ENCODE measurements around the gene GLI2. TPM values are rescaled to one million over a fixed set of nuclear protein-coding genes. Genes with fewer than 3 reads are reported as not detected.
A peak's percentile ranks its signal among the peaks of the same experiment; 100 is the strongest.

The GLI2 gene
- total and polyA plus RNA-seq, 4 experiments from 2014 or later: not detected

DNA sequence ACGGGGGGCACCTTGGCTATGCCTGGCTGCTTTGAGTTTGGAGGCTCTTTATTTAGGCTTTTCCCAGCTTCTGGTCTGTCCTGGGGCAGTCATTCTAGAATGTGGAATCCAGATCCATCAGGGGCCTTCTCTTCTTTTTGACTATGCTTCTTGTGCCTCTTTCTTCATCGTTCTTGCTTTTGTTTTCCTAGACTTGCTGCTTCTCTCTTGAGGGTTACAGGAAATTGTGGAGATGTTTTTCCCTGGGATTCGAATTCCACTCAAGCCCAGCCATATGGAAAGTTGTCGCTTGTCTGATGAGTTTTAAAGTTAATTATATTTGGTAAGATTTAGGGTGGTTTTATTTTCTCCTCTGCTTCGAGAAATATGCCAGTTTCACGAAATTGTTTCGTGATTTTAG lies 2.4 kb downstream of the GLI2 start:
- Mint-ChIP-seq H3K4me1 (peaks cover 0 to 14% (median 5%) of the 10 kb centered on the region in 4 donors), H3K4me3 (peak overlapping the region in 2 of 8 donors; percentile 22 to 26), H3K36me3 (no peaks in the 10 kb centered on the region), H3K27me3 (peaks cover 44 to 50% of the 10 kb centered on the region in 2 donors), H3K27ac (no peak overlapping the region), H3K9me3 (peaks cover 0 to 4% (median 0%) of the 10 kb centered on the region in 8 donors)
- no peak overlapping the region for H3K4me3 ChIP-seq (ENCODE audit: low read length in 2 of 2)
- POLR2A ChIA-PET (ENCODE audit: partially characterized antibody): no interaction called here
- intact Hi-C loops (cut with micrococcal nuclease): no loop called here
- no peaks in the 10 kb centered on the region for H3K36me3 ChIP-seq (ENCODE audit: insufficient read depth, low read length)
- no peaks in the 10 kb centered on the region for H3K9me3 ChIP-seq (ENCODE audit: control insufficient read depth in 1 of 2, low read length in 2 of 2)
- H3K27ac ChIP-seq (ENCODE audit: low read depth, low read length): no peak overlapping the region
- H3K4me1 ChIP-seq (ENCODE audit: insufficient read depth, low read length): no peaks in the 10 kb centered on the region
- DNase-seq: no peak
- peaks cover 26% of the 10 kb centered on the region for H3K27me3 ChIP-seq (ENCODE audit: insufficient read depth, low read length)
- CTCF ChIA-PET (ENCODE audit: partially characterized antibody): no interaction called here

DNA sequence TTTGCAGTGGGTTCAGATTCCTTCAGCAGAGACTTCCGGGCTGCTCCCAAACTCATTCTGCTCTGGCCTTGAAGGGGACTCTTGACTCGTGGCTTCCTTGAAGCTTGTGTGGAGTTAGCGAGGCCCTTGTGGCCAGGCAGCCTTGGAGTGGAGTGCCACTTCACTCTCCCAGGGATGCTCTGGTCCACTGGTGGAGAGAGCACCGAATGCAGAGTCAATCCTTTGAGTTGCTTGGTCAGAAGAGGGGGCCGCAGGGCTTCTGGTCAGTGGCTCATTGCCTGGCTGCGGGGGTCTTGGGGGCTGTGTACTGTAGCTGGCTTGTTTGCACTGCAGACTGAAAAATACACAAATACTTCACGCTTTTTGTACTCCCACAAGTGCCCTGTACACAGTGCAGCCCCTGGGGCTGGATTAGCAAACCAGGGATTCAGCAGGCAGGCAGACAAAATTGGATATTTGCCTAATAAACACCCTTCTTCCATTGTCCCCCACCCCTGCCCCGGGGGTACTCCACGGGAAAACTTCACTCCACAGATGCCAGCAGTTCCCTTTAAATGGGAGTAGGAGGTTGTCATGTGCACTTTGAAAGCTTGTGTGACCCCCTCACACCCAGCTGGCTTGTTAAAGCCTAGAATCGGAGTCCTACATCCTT lies 3.2 kb downstream of the GLI2 start:
- H3K27me3 Mint-ChIP-seq: peaks cover 42 to 45% of the 10 kb centered on the region in 2 donors
- no peaks in the 10 kb centered on the region for H3K4me1 ChIP-seq (ENCODE audit: insufficient read depth, low read length)
- H3K27ac Mint-ChIP-seq: no peak overlapping the region
- H3K9me3 ChIP-seq (ENCODE audit: control insufficient read depth in 1 of 2, low read length in 2 of 2): no peaks in the 10 kb centered on the region
- POLR2A ChIA-PET (ENCODE audit: partially characterized antibody): no interaction called here
- peaks cover 0 to 14% (median 5%) of the 10 kb centered on the region in 4 donors for H3K4me1 Mint-ChIP-seq
- H3K4me3 ChIP-seq (ENCODE audit: low read length in 2 of 2): no peak overlapping the region
- H3K36me3 Mint-ChIP-seq: no peaks in the 10 kb centered on the region
- intact Hi-C loops (cut with micrococcal nuclease): no loop called here
- no peak for DNase-seq
- peaks cover 0 to 4% (median 0%) of the 10 kb centered on the region in 8 donors for H3K9me3 Mint-ChIP-seq
- no peaks in the 10 kb centered on the region for H3K36me3 ChIP-seq (ENCODE audit: insufficient read depth, low read length)
- CTCF ChIA-PET (ENCODE audit: partially characterized antibody): no interaction called here
- H3K27me3 ChIP-seq (ENCODE audit: insufficient read depth, low read length): peaks cover 29% of the 10 kb centered on the region
- no peak overlapping the region for H3K27ac ChIP-seq (ENCODE audit: low read depth, low read length)
- no peak overlapping the region for H3K4me3 Mint-ChIP-seq

DNA sequence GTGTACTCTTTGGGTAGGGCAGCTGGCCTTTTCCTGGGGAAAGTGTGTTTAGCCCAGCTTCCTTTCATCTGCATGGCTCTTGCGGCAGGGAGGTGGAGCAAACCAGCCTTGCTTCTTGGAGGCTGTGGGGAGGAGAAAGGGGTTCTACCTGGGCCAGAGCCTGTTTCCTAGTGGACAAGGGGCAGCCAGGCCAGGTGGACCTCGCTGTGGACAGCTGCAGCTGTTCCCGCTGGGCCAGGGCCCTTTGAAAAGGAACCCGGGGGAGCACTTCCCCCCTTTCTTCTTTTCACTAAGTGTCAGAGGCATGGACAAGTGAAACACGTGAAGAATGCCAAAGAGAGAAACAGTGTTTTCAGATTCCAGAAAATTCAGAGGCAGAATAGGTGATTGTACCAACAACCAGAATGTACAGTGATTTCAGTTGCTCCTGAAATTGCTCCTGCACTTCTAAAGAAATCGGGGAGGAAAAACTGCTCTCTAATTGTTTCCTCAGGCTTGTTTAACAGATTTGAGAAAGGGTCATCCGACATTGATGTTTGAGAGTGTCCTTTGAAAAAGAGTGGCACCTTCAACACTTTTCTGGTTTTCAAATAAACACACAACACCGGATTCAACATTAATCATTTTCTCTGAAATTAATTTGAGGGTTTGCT lies 3.9 kb downstream of the GLI2 start:
- no peaks in the 10 kb centered on the region for H3K36me3 ChIP-seq (ENCODE audit: insufficient read depth, low read length)
- Mint-ChIP-seq H3K36me3 (no peaks in the 10 kb centered on the region), H3K27me3 (peaks cover 45 to 47% of the 10 kb centered on the region in 2 donors), H3K27ac (no peak overlapping the region), H3K9me3 (peaks cover 0 to 4% (median 0%) of the 10 kb centered on the region in 8 donors), H3K4me3 (no peak overlapping the region), H3K4me1 (peaks cover 0 to 14% (median 5%) of the 10 kb centered on the region in 4 donors)
- DNase-seq: no peak
- ChIA-PET CTCF (ENCODE audit: partially characterized antibody) (no interaction called here), POLR2A (ENCODE audit: partially characterized antibody) (no interaction called here)
- peaks cover 29% of the 10 kb centered on the region for H3K27me3 ChIP-seq (ENCODE audit: insufficient read depth, low read length)
- no peak overlapping the region for H3K4me3 ChIP-seq (ENCODE audit: low read length in 2 of 2)
- intact Hi-C loops (cut with micrococcal nuclease): no loop called here
- H3K4me1 ChIP-seq (ENCODE audit: insufficient read depth, low read length): no peaks in the 10 kb centered on the region
- H3K9me3 ChIP-seq (ENCODE audit: control insufficient read depth in 1 of 2, low read length in 2 of 2): no peaks in the 10 kb centered on the region
- H3K27ac ChIP-seq (ENCODE audit: low read depth, low read length): no peak overlapping the region

DNA sequence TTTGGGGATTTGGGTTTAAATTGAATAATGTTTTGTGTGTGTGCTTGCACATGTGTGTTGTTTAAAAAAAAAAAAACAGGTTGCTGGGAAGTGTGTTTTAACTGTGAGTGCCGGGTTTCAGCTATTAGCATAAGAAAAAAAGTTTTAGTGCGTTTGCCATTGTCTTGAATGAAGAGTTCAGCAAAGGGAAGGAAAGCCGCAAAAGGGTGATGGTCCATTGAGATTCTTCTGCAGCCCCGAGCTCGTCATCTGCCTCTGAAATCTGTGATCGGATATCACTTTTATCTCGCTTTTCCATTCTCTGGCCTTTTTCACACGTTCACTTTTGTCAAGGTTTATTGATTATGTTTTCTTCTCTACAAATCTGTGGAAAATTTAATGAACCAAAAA lies 4.7 kb downstream of the GLI2 start:
- intact Hi-C loops (cut with micrococcal nuclease): no loop called here
- Mint-ChIP-seq H3K27me3 (peaks cover 44 to 50% of the 10 kb centered on the region in 2 donors), H3K4me1 (peaks cover 0 to 14% (median 5%) of the 10 kb centered on the region in 4 donors), H3K4me3 (no peak overlapping the region), H3K9me3 (peaks cover 0 to 4% (median 0%) of the 10 kb centered on the region in 8 donors), H3K36me3 (no peaks in the 10 kb centered on the region), H3K27ac (no peak overlapping the region)
- peaks cover 29% of the 10 kb centered on the region for H3K27me3 ChIP-seq (ENCODE audit: insufficient read depth, low read length)
- no peak overlapping the region for H3K4me3 ChIP-seq (ENCODE audit: low read length in 2 of 2)
- no peaks in the 10 kb centered on the region for H3K9me3 ChIP-seq (ENCODE audit: control insufficient read depth in 1 of 2, low read length in 2 of 2)
- CTCF ChIA-PET (ENCODE audit: partially characterized antibody): no interaction called here
- no peaks in the 10 kb centered on the region for H3K4me1 ChIP-seq (ENCODE audit: insufficient read depth, low read length)
- no peak for DNase-seq
- POLR2A ChIA-PET (ENCODE audit: partially characterized antibody): no interaction called here
- H3K36me3 ChIP-seq (ENCODE audit: insufficient read depth, low read length): no peaks in the 10 kb centered on the region
- H3K27ac ChIP-seq (ENCODE audit: low read depth, low read length): no peak overlapping the region

DNA sequence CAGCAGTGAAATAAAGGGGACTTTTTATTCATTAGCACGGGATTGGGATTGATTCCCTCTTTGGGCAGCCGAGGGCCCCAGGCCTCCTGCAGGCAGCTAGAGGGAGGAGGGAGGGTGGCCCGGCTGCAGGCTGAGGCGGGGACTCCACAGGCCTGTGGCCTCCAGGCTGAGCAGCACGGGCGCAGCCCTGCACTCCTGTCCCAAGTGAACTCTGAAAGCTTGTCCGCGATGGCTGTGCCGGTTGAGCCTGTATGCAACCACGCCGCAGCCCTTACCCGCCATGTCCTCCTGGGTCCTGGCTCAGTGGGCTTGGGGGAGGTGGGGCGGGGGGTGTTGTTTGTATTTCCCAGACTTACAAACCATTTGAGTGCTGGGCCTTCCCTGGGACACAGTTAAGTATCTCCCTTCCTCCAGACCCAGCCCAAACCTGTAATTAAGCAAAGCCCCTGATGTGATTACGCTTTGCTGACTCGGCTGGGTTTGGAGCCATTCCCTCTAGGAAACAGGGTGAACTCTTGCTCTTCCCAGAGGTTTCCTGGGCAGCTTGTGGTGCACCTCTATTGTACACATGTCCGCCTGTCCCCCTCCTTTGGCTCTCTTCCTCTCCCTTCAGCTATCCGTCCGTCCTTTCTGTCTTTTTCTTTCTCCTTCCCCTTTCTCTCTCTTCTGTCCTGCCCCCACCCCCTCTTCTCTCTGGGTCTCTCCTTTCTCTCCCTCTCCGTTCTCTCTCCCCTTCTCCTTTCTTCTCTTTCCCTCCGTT lies 5.3 kb downstream of the GLI2 start:
- POLR2A ChIA-PET (ENCODE audit: partially characterized antibody): no interaction called here
- no peak overlapping the region for H3K27ac ChIP-seq (ENCODE audit: low read depth, low read length)

DNA sequence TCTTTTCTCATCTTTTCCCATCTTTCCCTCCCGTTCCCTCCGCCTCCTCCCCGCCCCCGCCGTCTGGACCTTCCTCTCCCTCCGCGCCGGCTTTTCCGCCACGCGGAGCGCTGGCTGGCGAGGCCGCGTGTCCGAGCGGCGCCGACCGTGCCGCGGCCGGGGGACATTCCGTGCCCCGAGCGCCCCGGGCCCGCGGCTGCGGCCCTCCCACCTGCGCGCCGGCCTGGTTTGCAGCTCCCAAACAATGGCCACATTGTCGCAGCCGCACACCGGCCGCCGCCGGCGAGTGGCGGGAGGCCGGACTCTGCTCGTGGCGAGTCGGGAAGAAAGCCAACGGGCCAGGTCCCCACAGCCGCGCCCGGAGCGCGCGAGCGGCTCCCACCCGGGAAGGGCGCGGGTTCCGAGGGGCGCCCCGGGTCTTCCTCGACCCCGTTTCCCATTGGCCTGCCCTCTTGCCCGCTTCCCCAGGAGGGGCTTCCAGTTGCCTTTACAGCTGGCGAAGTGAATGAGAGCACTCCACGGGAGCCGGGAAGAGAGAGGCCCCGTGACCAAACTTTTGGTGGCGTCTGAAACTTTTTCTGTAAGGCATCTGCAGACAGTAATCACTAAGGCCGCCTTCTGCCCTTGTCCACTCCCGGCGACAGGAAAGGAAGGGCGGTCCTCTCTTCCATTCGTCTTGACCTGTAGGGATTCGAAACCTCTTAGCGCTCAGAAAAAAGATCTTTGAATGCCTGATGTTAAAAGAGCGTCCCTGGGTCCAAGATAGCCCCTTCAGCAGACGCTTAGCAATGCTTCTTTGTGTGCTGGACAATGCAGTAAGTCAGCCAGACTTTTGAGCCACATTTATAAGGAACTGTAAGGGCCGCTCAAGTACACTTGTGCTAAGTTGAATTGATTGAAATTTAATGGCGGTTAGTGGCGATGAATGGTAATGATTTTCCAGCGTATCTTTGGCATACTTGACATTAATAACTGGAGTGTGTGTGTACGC lies 6.2 kb downstream of the GLI2 start:
- intact Hi-C loops (cut with micrococcal nuclease): no loop called here
- CTCF ChIA-PET (ENCODE audit: partially characterized antibody): no interaction called here
- peaks cover 0 to 2% (median 0%) of the 10 kb centered on the region in 8 donors for H3K9me3 Mint-ChIP-seq

More for the DNA sequence above, 5.3 kb downstream of the GLI2 start:
- CTCF ChIA-PET (ENCODE audit: partially characterized antibody): no interaction called here
- intact Hi-C loops (cut with micrococcal nuclease): no loop called here
- DNase-seq: no peak
- H3K9me3 ChIP-seq (ENCODE audit: control insufficient read depth in 1 of 2, low read length in 2 of 2): no peaks in the 10 kb centered on the region
- H3K27ac Mint-ChIP-seq: no peak overlapping the region
- no peaks in the 10 kb centered on the region for H3K36me3 ChIP-seq (ENCODE audit: insufficient read depth, low read length)
- no peaks in the 10 kb centered on the region for H3K4me1 ChIP-seq (ENCODE audit: insufficient read depth, low read length)
- H3K27me3 ChIP-seq (ENCODE audit: insufficient read depth, low read length): peaks cover 29% of the 10 kb centered on the region
- H3K27me3 Mint-ChIP-seq: peaks cover 44 to 50% of the 10 kb centered on the region in 2 donors
- no peak overlapping the region for H3K4me3 ChIP-seq (ENCODE audit: low read length in 2 of 2)
- no peak overlapping the region for H3K4me3 Mint-ChIP-seq
- H3K9me3 Mint-ChIP-seq: peaks cover 0 to 4% (median 0%) of the 10 kb centered on the region in 8 donors
- H3K4me1 Mint-ChIP-seq: peaks cover 0 to 14% (median 5%) of the 10 kb centered on the region in 4 donors
- H3K36me3 Mint-ChIP-seq: no peaks in the 10 kb centered on the region

More for the DNA sequence above, 6.2 kb downstream of the GLI2 start:
- DNase-seq: no peak
- H3K4me3 ChIP-seq (ENCODE audit: low read length in 2 of 2): no peak overlapping the region
- H3K27me3 Mint-ChIP-seq: peaks cover 42 to 49% of the 10 kb centered on the region in 2 donors
- H3K4me1 Mint-ChIP-seq: peaks cover 0 to 9% (median 5%) of the 10 kb centered on the region in 4 donors
- no peak overlapping the region for H3K4me3 Mint-ChIP-seq
- H3K27ac ChIP-seq (ENCODE audit: low read depth, low read length): no peak overlapping the region
- no peaks in the 10 kb centered on the region for H3K9me3 ChIP-seq (ENCODE audit: control insufficient read depth in 1 of 2, low read length in 2 of 2)
- no peaks in the 10 kb centered on the region for H3K4me1 ChIP-seq (ENCODE audit: insufficient read depth, low read length)
- no peaks in the 10 kb centered on the region for H3K36me3 Mint-ChIP-seq
- H3K36me3 ChIP-seq (ENCODE audit: insufficient read depth, low read length): no peaks in the 10 kb centered on the region
- H3K27ac Mint-ChIP-seq: no peak overlapping the region
- POLR2A ChIA-PET (ENCODE audit: partially characterized antibody): no interaction called here
- peaks cover 29% of the 10 kb centered on the region for H3K27me3 ChIP-seq (ENCODE audit: insufficient read depth, low read length)
